Astrocyte (in vitro differentiated cells and primary cell): ENCODE data around the gene CCSER1. TPM values are rescaled to one million over a fixed set of nuclear protein-coding genes. Genes with fewer than 3 reads are reported as not detected.
A peak's percentile ranks its signal among the peaks of the same experiment; 100 is the strongest.

Source experiments
- DNase-seq: peaks from one replicate; pipeline ENCODE4 v3.0.0-alpha.2; 2010; ENCODE audit warnings: low read depth
- FAIRE-seq: peaks from 2 replicates; lab custom pipeline; 2011; peaks lifted over from hg19 to GRCh38; lab: Jason Lieb, UNC
- H2AFZ ChIP-seq: 2 replicates; pipeline ENCODE4 v1.6.0; 2012; ENCODE audit warnings: low read depth, low read length, inconsistent platforms
- H3K27ac ChIP-seq: 2 replicates; pipeline ENCODE4 v1.5.1; 2011; ENCODE audit warnings: low read depth, low read length, inconsistent platforms
- H3K27me3 ChIP-seq: 2 replicates; pipeline ENCODE4 v1.6.0; 2011; ENCODE audit warnings: low read length, inconsistent platforms; ENCODE audit not compliant: insufficient read depth
- H3K36me3 ChIP-seq: 2 replicates; pipeline ENCODE4 v1.5.1; 2011; ENCODE audit warnings: low read length, inconsistent platforms; ENCODE audit not compliant: insufficient read depth
- H3K4me1 ChIP-seq: 2 replicates; pipeline ENCODE4 v1.5.1; 2011; ENCODE audit warnings: low read length, inconsistent platforms; ENCODE audit not compliant: insufficient read depth
- H3K4me2 ChIP-seq: 2 replicates; pipeline ENCODE4 v1.6.0; 2012; ENCODE audit warnings: low read length, inconsistent platforms
- H3K4me3 ChIP-seq: 2 replicates; pipeline ENCODE4 v1.5.1; 2011; ENCODE audit warnings: low read depth, mild to moderate bottlenecking, low read length, inconsistent platforms; ENCODE audit not compliant: insufficient read depth
- H3K79me2 ChIP-seq: 2 replicates; pipeline ENCODE4 v1.6.0; 2012; ENCODE audit warnings: mild to moderate bottlenecking, low read length, inconsistent platforms; ENCODE audit not compliant: insufficient read depth
- H3K9ac ChIP-seq: 2 replicates; pipeline ENCODE4 v1.6.0; 2012; ENCODE audit warnings: mild to moderate bottlenecking, low read length, inconsistent platforms
- H3K9me3 ChIP-seq: 2 replicates; pipeline ENCODE4 v1.5.1; 2012; ENCODE audit warnings: low read depth, mild to moderate bottlenecking, low read length, inconsistent platforms; ENCODE audit not compliant: insufficient read depth
- H4K20me1 ChIP-seq: 2 replicates; pipeline ENCODE4 v1.6.0; 2012; ENCODE audit warnings: low read length, inconsistent platforms; ENCODE audit not compliant: insufficient read depth
- H3K27ac Mint-ChIP-seq: one replicate; pipeline ENCODE4 v1.8.0; 2021; ENCODE audit warnings: mild to moderate bottlenecking, mixed read lengths; ENCODE audit not compliant: unreplicated experiment
- H3K27me3 Mint-ChIP-seq: one replicate; pipeline ENCODE4 v1.8.0; 2021; ENCODE audit warnings: low read depth, mixed read lengths; ENCODE audit not compliant: unreplicated experiment
- H3K36me3 Mint-ChIP-seq: one replicate; pipeline ENCODE4 v1.8.0; 2021; ENCODE audit warnings: low read depth, mixed read lengths; ENCODE audit not compliant: unreplicated experiment
- H3K4me1 Mint-ChIP-seq: one replicate; pipeline ENCODE4 v1.8.0; 2021; ENCODE audit warnings: low read depth, mixed read lengths; ENCODE audit not compliant: unreplicated experiment
- H3K4me3 Mint-ChIP-seq: one replicate; pipeline ENCODE4 v1.8.0; 2021; ENCODE audit warnings: mild to moderate bottlenecking, moderate library complexity, mixed read lengths; ENCODE audit not compliant: unreplicated experiment
- H3K9me3 Mint-ChIP-seq: one replicate; pipeline ENCODE4 v1.8.0; 2021; ENCODE audit warnings: mild to moderate bottlenecking, mixed read lengths; ENCODE audit not compliant: unreplicated experiment
- EZH2 ChIP-seq: IDR thresholded peaks from 2 replicates; pipeline ENCODE4 v1.6.1; 2012; ENCODE audit warnings: mild to moderate bottlenecking, low read length, inconsistent platforms; ENCODE audit not compliant: insufficient read depth
- total RNA-seq: library from RNA; stranded (reverse); gene quantifications from 2 replicates; pipeline ENCODE4 v1.2.1, GENCODE V29; 2021
- TF ChIP-seq, protein P1 (sequence below): IDR thresholded peaks from 2 replicates; pipeline ENCODE4 v1.5.1; 2011; ENCODE audit warnings: low read depth, mild to moderate bottlenecking, inconsistent platforms, low read length, moderate library complexity; ENCODE audit not compliant: insufficient read depth

The CCSER1 gene
- total RNA-seq, 1 donor from 2014 or later, result 2.2 TPM

DNA sequence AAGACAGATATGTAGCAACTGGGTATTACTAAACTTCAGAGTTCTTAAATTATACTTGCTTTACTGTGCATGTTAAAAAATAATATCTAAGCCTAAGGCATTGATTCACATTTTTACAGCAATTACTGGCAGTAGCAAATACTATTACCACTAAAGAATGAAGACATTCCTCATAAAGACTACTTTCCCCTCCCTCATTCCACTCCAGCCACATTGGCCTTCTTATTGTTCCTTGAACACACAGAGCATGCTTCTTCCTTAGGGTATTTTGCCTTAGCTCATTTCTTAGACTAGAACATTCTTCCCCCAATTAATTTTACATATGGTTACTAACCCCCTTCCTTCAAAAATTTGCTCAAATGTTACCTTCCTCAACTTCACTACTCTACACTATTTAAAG, 717.0 kb downstream of the CCSER1 start:
- H3K27me3 ChIP-seq, result no peaks in the 10 kb centered on the region
- no peak overlapping the region for H3K4me3 ChIP-seq
- H3K27ac ChIP-seq, result no peak overlapping the region
- Mint-ChIP-seq H3K36me3 (no peaks in the 10 kb centered on the region), H3K4me3 (no peak overlapping the region), H3K27me3 (no peaks in the 10 kb centered on the region), H3K27ac (no peak overlapping the region), H3K4me1 (peaks cover 30% of the 10 kb centered on the region), H3K9me3 (no peaks in the 10 kb centered on the region)
- TF ChIP-seq, protein P1, sequence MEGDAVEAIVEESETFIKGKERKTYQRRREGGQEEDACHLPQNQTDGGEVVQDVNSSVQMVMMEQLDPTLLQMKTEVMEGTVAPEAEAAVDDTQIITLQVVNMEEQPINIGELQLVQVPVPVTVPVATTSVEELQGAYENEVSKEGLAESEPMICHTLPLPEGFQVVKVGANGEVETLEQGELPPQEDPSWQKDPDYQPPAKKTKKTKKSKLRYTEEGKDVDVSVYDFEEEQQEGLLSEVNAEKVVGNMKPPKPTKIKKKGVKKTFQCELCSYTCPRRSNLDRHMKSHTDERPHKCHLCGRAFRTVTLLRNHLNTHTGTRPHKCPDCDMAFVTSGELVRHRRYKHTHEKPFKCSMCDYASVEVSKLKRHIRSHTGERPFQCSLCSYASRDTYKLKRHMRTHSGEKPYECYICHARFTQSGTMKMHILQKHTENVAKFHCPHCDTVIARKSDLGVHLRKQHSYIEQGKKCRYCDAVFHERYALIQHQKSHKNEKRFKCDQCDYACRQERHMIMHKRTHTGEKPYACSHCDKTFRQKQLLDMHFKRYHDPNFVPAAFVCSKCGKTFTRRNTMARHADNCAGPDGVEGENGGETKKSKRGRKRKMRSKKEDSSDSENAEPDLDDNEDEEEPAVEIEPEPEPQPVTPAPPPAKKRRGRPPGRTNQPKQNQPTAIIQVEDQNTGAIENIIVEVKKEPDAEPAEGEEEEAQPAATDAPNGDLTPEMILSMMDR, result no peak
- TF ChIP-seq EZH2, result no peak
- FAIRE-seq, result no peak
- H3K79me2 ChIP-seq, result no peaks in the 10 kb centered on the region
- no peak overlapping the region for H3K4me2 ChIP-seq
- H3K4me1 ChIP-seq, result no peaks in the 10 kb centered on the region
- H3K9ac ChIP-seq, result no peak overlapping the region
- no peaks in the 10 kb centered on the region for H3K9me3 ChIP-seq
- no peak overlapping the region for H2AFZ ChIP-seq
- H3K36me3 ChIP-seq, result no peaks in the 10 kb centered on the region
- no peaks in the 10 kb centered on the region for H4K20me1 ChIP-seq
- DNase-seq, result peak; percentile 3

DNA sequence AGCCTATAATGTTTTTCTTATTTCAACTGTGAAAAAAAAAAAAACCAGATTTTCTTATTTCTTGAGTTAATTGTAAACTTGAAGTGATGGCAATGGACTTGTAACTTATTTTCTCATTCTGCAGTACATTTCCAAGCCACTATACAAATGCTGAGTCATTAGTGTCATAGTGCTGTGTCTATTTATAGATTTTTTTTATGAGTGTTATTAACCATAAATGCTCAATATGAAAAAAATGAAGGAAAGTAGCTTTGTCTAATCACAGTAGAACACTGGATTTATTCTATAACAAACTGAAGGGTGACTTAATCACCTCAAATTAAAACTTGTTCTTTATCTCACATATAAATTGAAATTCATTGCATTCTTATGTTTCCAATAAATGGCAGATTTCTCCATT, 718.6 kb downstream of the CCSER1 start:
- Histone ChIP-seq H3K36me3 (no peaks in the 10 kb centered on the region), H3K4me1 (no peaks in the 10 kb centered on the region), H3K4me3 (no peak overlapping the region), H4K20me1 (no peaks in the 10 kb centered on the region), H3K79me2 (no peaks in the 10 kb centered on the region), H3K27ac (no peak overlapping the region), H3K4me2 (no peak overlapping the region), H2AFZ (no peak overlapping the region), H3K9me3 (no peaks in the 10 kb centered on the region), H3K9ac (no peak overlapping the region), H3K27me3 (no peaks in the 10 kb centered on the region)
- TF ChIP-seq, protein P1, result no peak
- H3K27ac Mint-ChIP-seq, result peak overlapping the region; percentile 18
- DNase-seq (peak; percentile 6), FAIRE-seq (no peak)
- H3K4me3 Mint-ChIP-seq, result no peak overlapping the region
- H3K9me3 Mint-ChIP-seq, result no peaks in the 10 kb centered on the region
- peaks cover 24% of the 10 kb centered on the region for H3K4me1 Mint-ChIP-seq
- H3K36me3 Mint-ChIP-seq, result no peaks in the 10 kb centered on the region
- no peaks in the 10 kb centered on the region for H3K27me3 Mint-ChIP-seq

DNA sequence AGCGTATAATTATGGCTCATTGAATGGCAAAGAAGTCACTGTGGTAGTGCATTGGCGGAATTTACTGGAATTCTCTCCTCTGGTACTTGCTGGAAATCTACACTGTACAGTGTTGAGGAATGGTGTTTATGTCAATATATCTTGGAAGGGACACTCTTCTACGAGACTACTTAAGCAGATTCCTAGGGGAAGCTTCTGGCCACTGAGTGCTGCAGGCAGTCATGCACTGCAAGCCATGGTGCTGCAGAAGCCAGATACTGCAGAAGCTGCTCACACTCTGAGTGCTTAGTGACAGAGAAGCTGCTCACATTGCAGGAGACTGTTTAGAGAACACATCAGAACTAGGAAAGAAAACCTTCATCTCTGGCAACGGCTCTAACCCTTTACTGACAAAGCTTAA, 725.0 kb downstream of the CCSER1 start:
- no peaks in the 10 kb centered on the region for H3K36me3 Mint-ChIP-seq
- H3K4me3 Mint-ChIP-seq, result no peak overlapping the region
- DNase-seq (no peak), FAIRE-seq (no peak)
- Histone ChIP-seq H3K79me2 (no peaks in the 10 kb centered on the region), H3K4me3 (no peak overlapping the region), H3K4me1 (no peaks in the 10 kb centered on the region), H3K27ac (no peak overlapping the region), H3K9ac (no peak overlapping the region), H3K4me2 (no peak overlapping the region), H4K20me1 (no peaks in the 10 kb centered on the region), H3K9me3 (no peaks in the 10 kb centered on the region), H3K36me3 (no peaks in the 10 kb centered on the region), H3K27me3 (no peaks in the 10 kb centered on the region), H2AFZ (no peak overlapping the region)
- no peaks in the 10 kb centered on the region for H3K9me3 Mint-ChIP-seq
- no peaks in the 10 kb centered on the region for H3K27me3 Mint-ChIP-seq
- H3K27ac Mint-ChIP-seq, result no peak overlapping the region
- no peak for TF ChIP-seq EZH2
- TF ChIP-seq, protein P1, result no peak
- no peaks in the 10 kb centered on the region for H3K4me1 Mint-ChIP-seq
